Measurements from ENCODE around the gene LPXN.

DNA sequence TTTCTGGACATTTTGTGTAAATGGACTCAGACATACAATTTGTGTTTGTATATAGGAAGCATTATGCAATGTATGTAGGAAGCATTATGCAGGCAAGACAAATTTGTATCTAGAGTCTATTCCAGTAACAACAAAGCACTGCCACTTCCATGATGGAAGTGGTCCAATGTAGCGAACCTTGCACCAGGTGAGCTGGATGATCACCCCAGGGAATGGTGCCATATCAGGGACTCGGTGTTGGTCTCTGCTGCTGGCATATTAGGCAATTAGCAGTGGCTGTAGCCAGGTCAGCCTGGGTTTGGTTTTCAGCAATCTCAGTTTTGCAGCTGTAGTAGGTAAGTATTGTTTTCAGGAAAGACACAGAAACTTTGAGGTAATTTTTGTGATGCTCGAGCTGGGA, 16.0 kb upstream of the LPXN start:
- TF ChIP-seq CTCF (conservative IDR thresholded peaks at IDR 0.05) (no peak), EZH2 (IDR thresholded peaks at IDR 0.05; ENCODE audit: low read depth) (no peak)

Data from PC-9 (cell line).